Neural crest cell (in vitro differentiated cells): Measurements from ENCODE around the gene TBCD. TPM values are rescaled to one million over a fixed set of nuclear protein-coding genes. Genes with fewer than 3 reads are reported as not detected.

Experiments used
- DNase-seq: peaks from one replicate; pipeline ENCODE4 v3.0.0; 2021; ENCODE audit warnings: low read depth, mixed read lengths, low spot score
- H3K27ac Mint-ChIP-seq: one replicate; pipeline ENCODE4 v1.8.0; 2021; ENCODE audit warnings: mild to moderate bottlenecking, mixed read lengths; ENCODE audit not compliant: unreplicated experiment
- H3K27me3 Mint-ChIP-seq: 2 replicates; pipeline ENCODE4 v1.8.0; 2021; ENCODE audit warnings: low read depth, mild to moderate bottlenecking, mixed read lengths
- H3K36me3 Mint-ChIP-seq: 2 replicates; pipeline ENCODE4 v1.8.0; 2021; ENCODE audit warnings: low read depth, mild to moderate bottlenecking, mixed read lengths
- H3K4me1 Mint-ChIP-seq: 2 replicates; pipeline ENCODE4 v1.8.0; 2021; ENCODE audit warnings: mixed read lengths
- H3K4me3 Mint-ChIP-seq: one replicate; pipeline ENCODE4 v1.8.0; 2021; ENCODE audit warnings: mild to moderate bottlenecking, mixed read lengths
- H3K9me3 Mint-ChIP-seq: 2 replicates; pipeline ENCODE4 v1.8.0; 2021; ENCODE audit warnings: mixed read lengths
- CTCF ChIP-seq: fragments of 200-600 bp; sonication (generic); conservative IDR thresholded peaks from 2 replicates; pipeline ENCODE4 v1.5.0; 2021; ENCODE audit warnings: antibody characterized with exemption, mild to moderate bottlenecking
- total RNA-seq: library from RNA; stranded (reverse); gene quantifications from 2 replicates; pipeline ENCODE4 v1.2.1, GENCODE V29; 2021

The TBCD gene
- total RNA-seq, 1 donor from 2014 or later, result 166 TPM

GRCh38 chr17:82923366-82924113, 171.7 kb downstream of the TBCD start:
- Mint-ChIP-seq H3K36me3 (peaks cover 16% of the 10 kb centered on the region), H3K4me3 (no peak overlapping the region), H3K27me3 (no peaks in the 10 kb centered on the region), H3K27ac (no peak overlapping the region), H3K4me1 (no peaks in the 10 kb centered on the region), H3K9me3 (no peaks in the 10 kb centered on the region)
- no peak for DNase-seq
- TF ChIP-seq CTCF, result no peak

- DNase-seq, result no peak
- Mint-ChIP-seq H3K4me3 (no peak overlapping the region), H3K9me3 (no peaks in the 10 kb centered on the region), H3K36me3 (peaks cover 19% of the 10 kb centered on the region), H3K4me1 (no peaks in the 10 kb centered on the region), H3K27ac (no peak overlapping the region), H3K27me3 (no peaks in the 10 kb centered on the region)
- TF ChIP-seq CTCF, result no peak
Measured at GRCh38 chr17:82924214-82924613, 172.3 kb downstream of the TBCD start.

- H3K36me3 Mint-ChIP-seq, result peaks cover 13% of the 10 kb centered on the region
- DNase-seq, result no peak
- no peak overlapping the region for H3K4me3 Mint-ChIP-seq
- H3K4me1 Mint-ChIP-seq, result no peaks in the 10 kb centered on the region
- no peak for TF ChIP-seq CTCF
- no peak overlapping the region for H3K27ac Mint-ChIP-seq
- no peaks in the 10 kb centered on the region for H3K9me3 Mint-ChIP-seq
- H3K27me3 Mint-ChIP-seq, result no peaks in the 10 kb centered on the region
Measured at GRCh38 chr17:82924812-82925211, 172.9 kb downstream of the TBCD start.

GRCh38 chr17:82925336-82925735, 173.5 kb downstream of the TBCD start:
- Mint-ChIP-seq H3K36me3 (peaks cover 12% of the 10 kb centered on the region), H3K27ac (no peak overlapping the region), H3K4me1 (no peaks in the 10 kb centered on the region), H3K27me3 (no peaks in the 10 kb centered on the region), H3K9me3 (no peaks in the 10 kb centered on the region), H3K4me3 (no peak overlapping the region)
- DNase-seq, result no peak
- TF ChIP-seq CTCF, result no peak

- Mint-ChIP-seq H3K9me3 (no peaks in the 10 kb centered on the region), H3K27me3 (no peaks in the 10 kb centered on the region), H3K27ac (no peak overlapping the region), H3K4me3 (no peak overlapping the region), H3K4me1 (no peaks in the 10 kb centered on the region), H3K36me3 (peaks cover 12% of the 10 kb centered on the region)
- no peak for TF ChIP-seq CTCF
- DNase-seq, result no peak
Measured at GRCh38 chr17:82926081-82926480, 174.2 kb downstream of the TBCD start.
